H1 (cell line): ENCODE data around the gene EPG5. TPM values are rescaled to one million over a fixed set of nuclear protein-coding genes. Genes with fewer than 3 reads are reported as not detected.

Experiments
- ASH2L ChIP-seq: fragments of 200-600, 300-600 bp; sonication (generic); IDR thresholded peaks from one replicate; pipeline ENCODE4 v1.7.1; 2017; ENCODE audit warnings: low read length
- CBX5 ChIP-seq: fragments of 300-800, 300-1000 bp; sonication (generic); IDR thresholded peaks from 2 replicates; pipeline ENCODE4 v1.7.1; 2016; ENCODE audit warnings: antibody characterized with exemption, low read length, low read depth
- CREB1 ChIP-seq: IDR thresholded peaks from 2 replicates; pipeline ENCODE4 v1.6.1; 2012; ENCODE audit warnings: inconsistent platforms
- CTBP2 ChIP-seq: IDR thresholded peaks from 2 replicates; pipeline ENCODE4 v1.7.0; 2011; ENCODE audit warnings: borderline replicate concordance, mild to moderate bottlenecking, moderate library complexity, mixed read lengths, low read length; ENCODE audit not compliant: insufficient read depth, insufficient read length
- JUND ChIP-seq: IDR thresholded peaks from 2 replicates; pipeline ENCODE4 v1.6.1; 2011; ENCODE audit warnings: mild to moderate bottlenecking, improper control_type of control experiment, low read length
- PHF8 ChIP-seq: fragments of 200-600 bp; sonication (generic); conservative IDR thresholded peaks from 2 replicates; pipeline ENCODE4 v1.7.1; 2012; ENCODE audit warnings: low read depth, mild to moderate bottlenecking, inconsistent platforms, low read length, moderate library complexity
- RBBP5 ChIP-seq: IDR thresholded peaks from 2 replicates; pipeline ENCODE4 v1.7.1; 2012; ENCODE audit warnings: low read depth, mild to moderate bottlenecking, inconsistent platforms, low read length, moderate library complexity, borderline replicate concordance
- polyA plus RNA-seq, 7 experiments: library from polyadenylated mRNA; depleted of rRNA in 3 of 7; stranded (reverse) in 5 of 7; unstranded in 2 of 7; fragments of >200 nt in 5 of 7; fragments of 200-250 nt in 2 of 7; gene quantifications; 1 replicate in 5 of 7; 2 replicates in 1 of 7; 4 replicates in 1 of 7; pipeline versions ENCODE4 v1.2.1 to v1.2.3, GENCODE V29; 2011 to 2013; ENCODE audit warnings: missing spikeins in 2 of 7, mixed read lengths in 2 of 7
- total RNA-seq: library from RNA; stranded (reverse); fragmentation: NEBNext Ultra II Directional; extraction: Animal tissue kit (Norgen Biotek cat#: 25700); gene quantifications from 2 replicates; pipeline ENCODE4 v1.2.1, GENCODE V29; 2021
- TF ChIP-seq, protein P1 (sequence below), 3 experiments: IDR thresholded peaks; 1 replicate in 2 of 3; 2 replicates in 1 of 3; pipeline versions ENCODE4 v1.5.1 to v1.6.1; 2011; ENCODE audit warnings: low read length in 3 of 3, mild to moderate bottlenecking in 3 of 3, inconsistent platforms in 2 of 3, low read depth in 1 of 3, moderate library complexity in 1 of 3; ENCODE audit not compliant: insufficient read depth in 1 of 3; ENCODE audit errors: control extremely low read depth in 1 of 3
- TF ChIP-seq, protein P2 (sequence below): IDR thresholded peaks from 2 replicates; pipeline ENCODE4 v1.6.1; 2012; ENCODE audit warnings: inconsistent platforms

EPG5 gene
- total and polyA plus RNA-seq, 2 of the 8 experiments (the other 6 are each of a cell fraction or from before 2014, with no cell fraction given), result 14.1 to 18.3 TPM

DNA sequence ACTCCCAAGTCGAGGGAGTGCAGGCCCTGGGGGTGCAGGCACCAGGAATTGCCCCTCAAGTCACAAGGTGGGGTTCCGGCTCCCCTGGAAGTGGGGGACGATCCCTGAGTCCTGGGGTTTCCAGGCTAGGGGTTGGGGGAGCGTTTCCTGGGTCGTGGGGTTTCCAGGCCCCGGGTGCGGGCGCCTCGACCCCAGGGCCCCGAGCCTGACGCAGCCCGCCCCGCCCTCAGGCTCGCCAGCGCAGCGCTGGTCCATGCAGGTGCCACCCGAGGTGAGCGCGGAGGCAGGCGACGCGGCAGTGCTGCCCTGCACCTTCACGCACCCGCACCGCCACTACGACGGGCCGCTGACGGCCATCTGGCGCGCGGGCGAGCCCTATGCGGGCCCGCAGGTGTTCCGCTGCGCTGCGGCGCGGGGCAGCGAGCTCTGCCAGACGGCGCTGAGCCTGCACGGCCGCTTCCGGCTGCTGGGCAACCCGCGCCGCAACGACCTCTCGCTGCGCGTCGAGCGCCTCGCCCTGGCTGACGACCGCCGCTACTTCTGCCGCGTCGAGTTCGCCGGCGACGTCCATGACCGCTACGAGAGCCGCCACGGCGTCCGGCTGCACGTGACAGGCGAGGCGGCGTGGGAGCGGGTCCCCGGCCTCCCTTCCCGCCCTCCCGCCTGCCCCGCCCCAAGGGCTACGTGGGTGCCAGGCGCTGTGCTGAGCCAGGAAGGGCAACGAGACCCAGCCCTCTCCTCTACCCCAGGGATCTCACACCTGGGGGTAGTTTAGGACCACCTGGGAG lies 129.7 kb downstream of the EPG5 start (continued):
- TF ChIP-seq, protein P1, sequence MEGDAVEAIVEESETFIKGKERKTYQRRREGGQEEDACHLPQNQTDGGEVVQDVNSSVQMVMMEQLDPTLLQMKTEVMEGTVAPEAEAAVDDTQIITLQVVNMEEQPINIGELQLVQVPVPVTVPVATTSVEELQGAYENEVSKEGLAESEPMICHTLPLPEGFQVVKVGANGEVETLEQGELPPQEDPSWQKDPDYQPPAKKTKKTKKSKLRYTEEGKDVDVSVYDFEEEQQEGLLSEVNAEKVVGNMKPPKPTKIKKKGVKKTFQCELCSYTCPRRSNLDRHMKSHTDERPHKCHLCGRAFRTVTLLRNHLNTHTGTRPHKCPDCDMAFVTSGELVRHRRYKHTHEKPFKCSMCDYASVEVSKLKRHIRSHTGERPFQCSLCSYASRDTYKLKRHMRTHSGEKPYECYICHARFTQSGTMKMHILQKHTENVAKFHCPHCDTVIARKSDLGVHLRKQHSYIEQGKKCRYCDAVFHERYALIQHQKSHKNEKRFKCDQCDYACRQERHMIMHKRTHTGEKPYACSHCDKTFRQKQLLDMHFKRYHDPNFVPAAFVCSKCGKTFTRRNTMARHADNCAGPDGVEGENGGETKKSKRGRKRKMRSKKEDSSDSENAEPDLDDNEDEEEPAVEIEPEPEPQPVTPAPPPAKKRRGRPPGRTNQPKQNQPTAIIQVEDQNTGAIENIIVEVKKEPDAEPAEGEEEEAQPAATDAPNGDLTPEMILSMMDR (IDR thresholded peaks at IDR 0.05; ENCODE audit: control extremely low read depth in 1 of 3, insufficient read depth in 1 of 3, low read depth in 1 of 3, low read length in 3 of 3), result peak; percentile 30 to 58 (median 56)
- TF ChIP-seq RBBP5, result peak; percentile 79
- TF ChIP-seq PHF8, result 0 out of 2 replicates have a peak, but pooled peaks have one; percentile 21
- no peak for TF ChIP-seq CTBP2
- TF ChIP-seq ASH2L, result peak; percentile 75
- TF ChIP-seq CBX5, result no peak
- TF ChIP-seq, protein P2, sequence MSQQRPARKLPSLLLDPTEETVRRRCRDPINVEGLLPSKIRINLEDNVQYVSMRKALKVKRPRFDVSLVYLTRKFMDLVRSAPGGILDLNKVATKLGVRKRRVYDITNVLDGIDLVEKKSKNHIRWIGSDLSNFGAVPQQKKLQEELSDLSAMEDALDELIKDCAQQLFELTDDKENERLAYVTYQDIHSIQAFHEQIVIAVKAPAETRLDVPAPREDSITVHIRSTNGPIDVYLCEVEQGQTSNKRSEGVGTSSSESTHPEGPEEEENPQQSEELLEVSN, result peak; percentile 95
- TF ChIP-seq CREB1, result peak; percentile 86
- peak; percentile 7; the same call in 1 of the 2 replicates for TF ChIP-seq JUND
